Measurements from ENCODE around the gene CTU2.

- TF ChIP-seq POLR2A (IDR thresholded peaks at IDR 0.05), result no peak
- no peak for TF ChIP-seq EP300 (IDR thresholded peaks at IDR 0.05; ENCODE audit: low read depth)
These were observed 21.6 kb upstream of the CTU2 start for GRCh38 chr16:88684569-88685155.

Data from transverse colon (tissue), 1 donor.